SK-N-SH (cell line): ENCODE results near the gene CHMP1B. TPM values are rescaled to one million over a fixed set of nuclear protein-coding genes. Genes with fewer than 3 reads are reported as not detected.

Experiments used
- CTCF ChIA-PET: fragments of 300-600, 350-600 bp; formaldehyde crosslinking; extraction: SDS; loops from one replicate; lab custom pipeline; 2021; lab: Yijun Ruan, JAX
- POLR2A ChIA-PET: fragments of 350-600 bp; sonication (Branson Sonifier 250); formaldehyde crosslinking; extraction: SDS; loops from one replicate; lab custom pipeline; 2020; ENCODE audit warnings: antibody characterized with exemption, inconsistent platforms; lab: Yijun Ruan, JAX
- DNase-seq: peaks from one replicate; pipeline ENCODE4 v3.0.0; 2012
- H2AFZ ChIP-seq: fragments of 200-600 bp; sonication (generic); 2 replicates; pipeline ENCODE4 v1.8.1; 2016; ENCODE audit warnings: antibody characterized with exemption, mild to moderate bottlenecking, low read depth
- H3F3A ChIP-seq: fragments of 200-600 bp; sonication (generic); replicated peaks from 2 replicates; pipeline ENCODE3; 2016; ENCODE audit warnings: antibody characterized with exemption, mild to moderate bottlenecking; ENCODE audit not compliant: insufficient read depth
- H3K27ac ChIP-seq, 2 experiments: fragments of 200-500 bp in 1 of 2; fragments of 200-600 bp in 1 of 2; sonication (Bioruptor generic) in 1 of 2; sonication (generic), shearing (Covaris generic) in 1 of 2; 2 replicates each; pipeline versions ENCODE4 v1.5.1 to v1.6.1; 2014 to 2016; ENCODE audit warnings: low read depth in 2 of 2, inconsistent platforms in 1 of 2, low read length in 1 of 2, mild to moderate bottlenecking in 1 of 2, mixed read lengths in 1 of 2
- H3K27me3 ChIP-seq: fragments of 200-600 bp; sonication (generic), shearing (Covaris generic); 2 replicates; pipeline ENCODE4 v1.6.1; 2016; ENCODE audit warnings: mixed run types; ENCODE audit not compliant: insufficient read depth
- H3K36me3 ChIP-seq, 2 experiments: fragments of 200-500 bp in 1 of 2; fragments of 200-600 bp in 1 of 2; sonication (Bioruptor generic) in 1 of 2; sonication (generic) in 1 of 2; replicated peaks in 1 of 2; 2 replicates each; pipeline versions ENCODE3 to v1.5.1; 2014 to 2016; ENCODE audit warnings: low read length in 1 of 2, mild to moderate bottlenecking in 1 of 2; ENCODE audit not compliant: insufficient read depth in 2 of 2, control insufficient read depth in 1 of 2
- H3K4me1 ChIP-seq, 2 experiments: fragments of 200-500 bp in 1 of 2; fragments of 200-600 bp in 1 of 2; sonication (Bioruptor generic) in 1 of 2; sonication (generic), shearing (Covaris generic) in 1 of 2; 2 replicates each; pipeline versions ENCODE4 v1.5.1 to v1.6.1; 2014 to 2016; ENCODE audit warnings: low read depth in 1 of 2, low read length in 1 of 2, mixed run types in 1 of 2; ENCODE audit not compliant: insufficient read depth in 2 of 2, control insufficient read depth in 1 of 2
- H3K4me2 ChIP-seq: fragments of 200-600 bp; sonication (generic), shearing (Covaris generic); 2 replicates; pipeline ENCODE4 v1.6.1; 2017; ENCODE audit warnings: mixed run types
- H3K4me3 ChIP-seq, 2 experiments: fragments of 200-500 bp in 1 of 2; fragments of 200-600 bp in 1 of 2; sonication (Bioruptor generic) in 1 of 2; sonication (generic), shearing (Covaris generic) in 1 of 2; 2 replicates each; pipeline versions ENCODE4 v1.5.1 to v1.8.1; 2014 to 2016; ENCODE audit warnings: low read depth in 2 of 2, inconsistent platforms in 1 of 2, low read length in 1 of 2, mild to moderate bottlenecking in 1 of 2, mixed read lengths in 1 of 2, moderate library complexity in 1 of 2
- H3K79me2 ChIP-seq: fragments of 200-600 bp; sonication (generic); 2 replicates; pipeline ENCODE4 v1.8.1; 2017; ENCODE audit warnings: mild to moderate bottlenecking; ENCODE audit not compliant: insufficient read depth
- H3K9ac ChIP-seq: fragments of 200-600 bp; sonication (generic); 2 replicates; pipeline ENCODE4 v1.6.1; 2017; ENCODE audit warnings: mixed run types
- H3K9me2 ChIP-seq: fragments of 200-600 bp; sonication (generic); 2 replicates; pipeline ENCODE4 v1.6.1; 2017; ENCODE audit warnings: mixed run types
- H3K9me3 ChIP-seq: fragments of 200-600 bp; sonication (generic); 2 replicates; pipeline ENCODE4 v1.6.1; 2017; ENCODE audit warnings: mixed run types, mild to moderate bottlenecking, moderate library complexity
- H4K20me1 ChIP-seq: fragments of 200-600 bp; sonication (generic); 2 replicates; pipeline ENCODE4 v1.6.1; 2017; ENCODE audit warnings: mild to moderate bottlenecking, mixed run types; ENCODE audit not compliant: insufficient read depth
- CHD2 ChIP-seq: fragments of 150-350 bp; IDR thresholded peaks from 2 replicates; pipeline ENCODE4 v1.6.1; 2018; ENCODE audit warnings: low read length; ENCODE audit not compliant: partially characterized antibody
- CTCF ChIP-seq: fragments of 200-600 bp; sonication (generic); IDR thresholded peaks from 2 replicates; pipeline ENCODE4 v1.6.1; 2017; ENCODE audit warnings: antibody characterized with exemption, mild to moderate bottlenecking, moderate library complexity
- EP300 ChIP-seq, 2 experiments: IDR thresholded peaks; 2 replicates each; pipeline versions ENCODE4 v1.4.0 to v1.6.1; 2012; ENCODE audit warnings: borderline replicate concordance in 1 of 2, low read depth in 1 of 2, low read length in 1 of 2
- EZH2phosphoT487 ChIP-seq: fragments of 200-600 bp; sonication (generic); IDR thresholded peaks from 2 replicates; pipeline ENCODE4 v1.6.1; 2017; ENCODE audit warnings: low read depth, mixed run types, mild to moderate bottlenecking, antibody characterized with exemption, moderate library complexity, borderline replicate concordance
- MAX ChIP-seq: IDR thresholded peaks from 2 replicates; pipeline ENCODE4 v1.4.0; 2012; ENCODE audit warnings: low read depth
- NFIC ChIP-seq: IDR thresholded peaks from 2 replicates; pipeline ENCODE4 v1.4.0; 2012; ENCODE audit warnings: borderline replicate concordance
- NRF1 ChIP-seq: IDR thresholded peaks from 2 replicates; pipeline ENCODE4 v1.6.1; 2012; ENCODE audit warnings: low read depth, mild to moderate bottlenecking, low read length
- PBX3 ChIP-seq: IDR thresholded peaks from 2 replicates; pipeline ENCODE4; 2012
- POLR2AphosphoS5 ChIP-seq: IDR thresholded peaks from 2 replicates; pipeline ENCODE4 v1.6.1; 2012; ENCODE audit warnings: low read depth, low read length
- RAD21 ChIP-seq: IDR thresholded peaks from 2 replicates; pipeline ENCODE4 v1.6.1; 2012; ENCODE audit warnings: mild to moderate bottlenecking, low read length
- RFX5 ChIP-seq: IDR thresholded peaks from 2 replicates; pipeline ENCODE4 v1.6.1; 2012; ENCODE audit warnings: mild to moderate bottlenecking, improper control_type of control experiment, low read length
- RXRA ChIP-seq: IDR thresholded peaks from 2 replicates; pipeline ENCODE4 v1.4.0; 2012; ENCODE audit warnings: low read depth, mild to moderate bottlenecking, borderline replicate concordance
- SIN3A ChIP-seq: IDR thresholded peaks from 2 replicates; pipeline ENCODE4 v1.6.1; 2012; ENCODE audit warnings: low read depth, mild to moderate bottlenecking, low read length, moderate library complexity, borderline replicate concordance
- SMC3 ChIP-seq: IDR thresholded peaks from 2 replicates; pipeline ENCODE4 v1.6.1; 2012; ENCODE audit warnings: low read depth, low read length, improper control_type of control experiment
- TAF1 ChIP-seq: IDR thresholded peaks from 2 replicates; pipeline ENCODE4 v1.6.1; 2012; ENCODE audit warnings: low read depth, mild to moderate bottlenecking, low read length, moderate library complexity, borderline replicate concordance
- TEAD4 ChIP-seq: IDR thresholded peaks from 2 replicates; pipeline ENCODE4 v1.4.0; 2012; ENCODE audit warnings: mild to moderate bottlenecking, borderline replicate concordance; ENCODE audit not compliant: insufficient read depth
- USF1 ChIP-seq: IDR thresholded peaks from 2 replicates; pipeline ENCODE4 v1.4.0; 2012; ENCODE audit warnings: low read depth, borderline replicate concordance
- USF2 ChIP-seq: fragments of 150-350 bp; IDR thresholded peaks from 2 replicates; pipeline ENCODE4 v1.6.1; 2017; ENCODE audit warnings: antibody characterized with exemption, low read length, low read depth, borderline replicate concordance
- YY1 ChIP-seq: IDR thresholded peaks from 2 replicates; pipeline ENCODE4 v1.4.0; 2012; ENCODE audit warnings: low read depth, mild to moderate bottlenecking
- WGBS: methylation state at CpG from one replicate; pipeline ENCODE4 v1.1.6; 2017; ENCODE audit warnings: low lambda C conversion rate; 5-methylcytosine and 5-hydroxymethylcytosine counted together
- polyA plus RNA-seq, 3 experiments: library from polyadenylated mRNA; depleted of rRNA; stranded (reverse); fragments of >200 nt; gene quantifications; 2 replicates each; pipeline ENCODE4 v1.2.3, GENCODE V29; 2012

Gene CHMP1B
- polyA plus RNA-seq, 1 of the 3 experiments (the other 2 are of a cell fraction) = 52.4 TPM

- POLR2A ChIA-PET = no interaction called here
- no peak for DNase-seq
- Histone ChIP-seq H3K79me2 (no peaks in the 10 kb centered on the region), H4K20me1 (no peaks in the 10 kb centered on the region), H3K9ac (no peak overlapping the region), H3F3A (peaks cover 7% of the 10 kb centered on the region), H3K4me3 (no peak overlapping the region), H3K27me3 (no peaks in the 10 kb centered on the region; the same call in 1 of the 2 replicates), H3K9me2 (no peaks in the 10 kb centered on the region), H2AFZ (no peak overlapping the region), H3K4me1 (no peaks in the 10 kb centered on the region), H3K9me3 (no peaks in the 10 kb centered on the region), H3K4me2 (no peak overlapping the region), H3K27ac (no peak overlapping the region), H3K36me3 (no peaks in the 10 kb centered on the region)
- 77% methylated on average over 6 of the region's 6 CpGs for WGBS
- no peak for TF ChIP-seq RFX5
- no peak for TF ChIP-seq EP300 (IDR thresholded peaks at IDR 0.05; ENCODE audit: borderline replicate concordance in 1 of 2, low read depth in 1 of 2, low read length in 1 of 2)
- TF ChIP-seq YY1 = no peak
- TF ChIP-seq TAF1 = no peak
- no peak for TF ChIP-seq PBX3
- TF ChIP-seq EZH2phosphoT487 = no peak
- TF ChIP-seq NRF1 = no peak
- no peak for TF ChIP-seq NFIC
- no peak for TF ChIP-seq CTCF
- TF ChIP-seq CHD2 = no peak
- TF ChIP-seq USF2 = no peak
- TF ChIP-seq POLR2AphosphoS5 = no peak
- no peak for TF ChIP-seq USF1
- no peak for TF ChIP-seq RXRA
- TF ChIP-seq TEAD4 = no peak
- TF ChIP-seq SIN3A = no peak
- no peak for TF ChIP-seq SMC3
- no peak for TF ChIP-seq MAX
- TF ChIP-seq RAD21 = no peak
- CTCF ChIA-PET = interaction anchor here (1.6 kb wide), 1 partner anchor 176 kb away, joined by 4 read pairs; no protein-coding TSS in a partner anchor
Observed at GRCh38 chr18:11862468-11863137, 11.4 kb downstream of the CHMP1B start.
